ENCODE results near the gene LINC00305.

Gene LINC00305

DNA sequence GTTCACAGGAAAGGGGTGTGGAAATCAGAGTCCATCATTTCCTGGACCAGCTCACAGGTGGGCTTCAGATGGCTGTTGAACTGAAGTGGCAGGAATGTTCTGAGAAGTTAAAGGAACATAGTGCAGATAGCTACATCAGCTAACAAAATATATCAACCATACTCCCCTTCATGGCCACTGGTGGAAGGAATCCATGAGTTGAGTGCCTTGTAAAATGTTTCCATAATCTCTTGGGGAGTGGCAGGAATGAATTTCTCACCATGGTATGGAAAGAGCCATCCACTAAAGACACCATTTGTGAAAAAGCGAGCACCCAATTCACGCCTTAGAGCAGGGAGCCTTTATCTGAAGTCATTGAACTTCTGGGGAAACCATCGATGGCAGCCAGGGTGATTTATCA is at the start of gene LINC00305:
TSS of gene LINC00305 (minus strand) at position 101 of the 400 bp plus-strand sequence.
- TF ChIP-seq, protein P1, sequence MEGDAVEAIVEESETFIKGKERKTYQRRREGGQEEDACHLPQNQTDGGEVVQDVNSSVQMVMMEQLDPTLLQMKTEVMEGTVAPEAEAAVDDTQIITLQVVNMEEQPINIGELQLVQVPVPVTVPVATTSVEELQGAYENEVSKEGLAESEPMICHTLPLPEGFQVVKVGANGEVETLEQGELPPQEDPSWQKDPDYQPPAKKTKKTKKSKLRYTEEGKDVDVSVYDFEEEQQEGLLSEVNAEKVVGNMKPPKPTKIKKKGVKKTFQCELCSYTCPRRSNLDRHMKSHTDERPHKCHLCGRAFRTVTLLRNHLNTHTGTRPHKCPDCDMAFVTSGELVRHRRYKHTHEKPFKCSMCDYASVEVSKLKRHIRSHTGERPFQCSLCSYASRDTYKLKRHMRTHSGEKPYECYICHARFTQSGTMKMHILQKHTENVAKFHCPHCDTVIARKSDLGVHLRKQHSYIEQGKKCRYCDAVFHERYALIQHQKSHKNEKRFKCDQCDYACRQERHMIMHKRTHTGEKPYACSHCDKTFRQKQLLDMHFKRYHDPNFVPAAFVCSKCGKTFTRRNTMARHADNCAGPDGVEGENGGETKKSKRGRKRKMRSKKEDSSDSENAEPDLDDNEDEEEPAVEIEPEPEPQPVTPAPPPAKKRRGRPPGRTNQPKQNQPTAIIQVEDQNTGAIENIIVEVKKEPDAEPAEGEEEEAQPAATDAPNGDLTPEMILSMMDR (conservative IDR thresholded peaks at IDR 0.05; ENCODE audit: low read length) = no peak
- DNase-seq (ENCODE audit: low read depth) = no peak
- no peak within 1 kb of the TSS for H3K4me3 ChIP-seq (ENCODE audit: low read length)

- H3K4me3 ChIP-seq (ENCODE audit: low read length) = no peak overlapping the region
- DNase-seq (ENCODE audit: low read depth) = no peak
- TF ChIP-seq, protein P1 (conservative IDR thresholded peaks at IDR 0.05; ENCODE audit: low read length) = no peak
Measured at GRCh38 chr18:64191069-64191468, 42.2 kb upstream of the LINC00305 start.

DNA sequence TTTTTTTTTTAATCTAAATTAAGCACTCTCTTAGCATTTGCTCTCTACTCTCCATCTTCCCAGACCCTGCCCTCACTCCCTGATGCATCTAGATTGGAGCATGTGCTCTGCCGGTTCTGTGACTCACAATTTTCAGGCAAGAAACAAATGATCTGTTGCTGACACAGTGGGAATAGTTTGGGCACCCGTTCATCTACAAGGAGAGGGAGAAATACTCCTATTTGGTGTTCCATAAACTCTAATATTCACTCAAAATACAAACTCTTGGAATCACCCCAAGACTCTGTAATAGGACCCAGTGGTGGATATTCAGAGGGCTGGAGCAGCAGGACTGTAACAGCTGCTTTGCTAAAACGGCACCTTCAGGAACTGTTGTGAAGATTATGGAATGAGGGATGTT is 37.1 kb upstream of the LINC00305 start:
- DNase-seq (ENCODE audit: low read depth) = no peak
- H3K4me3 ChIP-seq (ENCODE audit: low read length) = no peak overlapping the region
- TF ChIP-seq, protein P1 (conservative IDR thresholded peaks at IDR 0.05; ENCODE audit: low read length) = no peak

DNA sequence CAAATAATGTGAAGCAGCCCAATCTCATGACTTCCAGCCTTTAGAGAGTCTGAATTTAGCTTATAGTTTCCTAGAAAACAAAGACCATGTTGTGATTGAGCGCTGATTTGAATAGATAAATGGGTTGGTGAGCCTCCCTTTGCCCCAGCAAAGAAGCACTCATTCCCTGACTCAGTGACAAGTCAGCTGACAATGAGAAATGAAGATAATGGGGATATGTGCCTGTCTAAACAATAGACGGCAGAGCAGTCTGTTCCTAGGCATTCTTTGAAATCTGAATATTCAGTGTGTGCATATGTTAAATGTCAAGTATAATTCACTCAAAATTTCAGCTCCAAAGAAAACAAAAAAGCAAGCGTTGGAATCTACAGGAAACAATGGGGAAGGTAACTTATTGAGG is 34.8 kb upstream of the LINC00305 start:
- TF ChIP-seq, protein P1 (conservative IDR thresholded peaks at IDR 0.05; ENCODE audit: low read length) = no peak
- H3K4me3 ChIP-seq (ENCODE audit: low read length) = no peak overlapping the region
- DNase-seq (ENCODE audit: low read depth) = no peak

DNA sequence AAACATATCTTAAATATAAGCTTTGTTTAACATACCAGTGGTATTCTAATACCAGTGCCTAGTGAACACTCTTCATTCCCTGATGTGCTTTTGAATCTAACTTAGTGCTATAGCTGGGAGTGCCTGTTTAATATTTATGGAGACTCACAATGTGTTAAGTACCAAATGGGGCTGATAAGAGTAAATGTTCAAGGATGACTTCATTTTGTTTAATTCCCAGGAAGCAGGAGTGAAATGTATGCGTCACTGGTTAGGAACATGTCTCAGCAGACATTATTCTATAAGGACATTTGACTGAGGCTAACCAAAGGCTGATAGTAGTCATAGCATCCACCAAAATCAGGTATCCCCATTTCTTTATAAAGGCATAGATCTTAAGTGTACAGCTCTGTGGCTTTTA is 31.7 kb upstream of the LINC00305 start:
- DNase-seq (ENCODE audit: low read depth) = no peak
- no peak overlapping the region for H3K4me3 ChIP-seq (ENCODE audit: low read length)
- TF ChIP-seq, protein P1 (conservative IDR thresholded peaks at IDR 0.05; ENCODE audit: low read length) = no peak

DNA sequence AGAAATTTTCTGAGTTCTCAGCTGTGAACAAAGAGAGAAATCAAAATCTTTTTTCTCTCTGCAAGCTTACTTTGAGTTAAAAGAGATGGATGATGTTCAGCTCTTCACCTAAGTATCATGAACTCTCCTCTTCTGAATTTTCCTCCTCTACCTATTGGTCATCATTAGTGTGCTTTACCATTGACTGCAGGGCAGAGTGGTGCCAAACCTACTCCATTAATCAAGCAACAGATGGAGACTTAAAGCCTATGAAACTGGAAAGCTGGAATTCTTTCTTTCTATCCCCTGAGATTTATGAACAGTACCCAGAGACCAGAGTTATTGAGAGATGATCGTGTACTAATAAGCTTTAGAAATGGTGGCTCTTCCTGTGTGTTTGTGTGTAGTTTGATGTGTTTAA is 31.3 kb upstream of the LINC00305 start:
- DNase-seq (ENCODE audit: low read depth) = no peak
- TF ChIP-seq, protein P1 (conservative IDR thresholded peaks at IDR 0.05; ENCODE audit: low read length) = no peak
- no peak overlapping the region for H3K4me3 ChIP-seq (ENCODE audit: low read length)

- DNase-seq (ENCODE audit: low read depth) = no peak
- H3K4me3 ChIP-seq (ENCODE audit: low read length) = no peak overlapping the region
- TF ChIP-seq, protein P1 (conservative IDR thresholded peaks at IDR 0.05; ENCODE audit: low read length) = no peak
Measured at GRCh38 chr18:64179556-64180080, 30.7 kb upstream of the LINC00305 start.

Data from AG10803 (cell line).